ENCODE results near the gene CX3CR1.

GRCh38 chr3:39315420-39315819, 35.6 kb upstream of the CX3CR1 start:
- TF ChIP-seq, protein P1, sequence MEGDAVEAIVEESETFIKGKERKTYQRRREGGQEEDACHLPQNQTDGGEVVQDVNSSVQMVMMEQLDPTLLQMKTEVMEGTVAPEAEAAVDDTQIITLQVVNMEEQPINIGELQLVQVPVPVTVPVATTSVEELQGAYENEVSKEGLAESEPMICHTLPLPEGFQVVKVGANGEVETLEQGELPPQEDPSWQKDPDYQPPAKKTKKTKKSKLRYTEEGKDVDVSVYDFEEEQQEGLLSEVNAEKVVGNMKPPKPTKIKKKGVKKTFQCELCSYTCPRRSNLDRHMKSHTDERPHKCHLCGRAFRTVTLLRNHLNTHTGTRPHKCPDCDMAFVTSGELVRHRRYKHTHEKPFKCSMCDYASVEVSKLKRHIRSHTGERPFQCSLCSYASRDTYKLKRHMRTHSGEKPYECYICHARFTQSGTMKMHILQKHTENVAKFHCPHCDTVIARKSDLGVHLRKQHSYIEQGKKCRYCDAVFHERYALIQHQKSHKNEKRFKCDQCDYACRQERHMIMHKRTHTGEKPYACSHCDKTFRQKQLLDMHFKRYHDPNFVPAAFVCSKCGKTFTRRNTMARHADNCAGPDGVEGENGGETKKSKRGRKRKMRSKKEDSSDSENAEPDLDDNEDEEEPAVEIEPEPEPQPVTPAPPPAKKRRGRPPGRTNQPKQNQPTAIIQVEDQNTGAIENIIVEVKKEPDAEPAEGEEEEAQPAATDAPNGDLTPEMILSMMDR (IDR thresholded peaks at IDR 0.05): no peak
- no peak for TF ChIP-seq POLR2A (IDR thresholded peaks at IDR 0.05)

Data from prostate gland (tissue), 2 donors.